Measurements from ENCODE around the gene PALLD.

DNA sequence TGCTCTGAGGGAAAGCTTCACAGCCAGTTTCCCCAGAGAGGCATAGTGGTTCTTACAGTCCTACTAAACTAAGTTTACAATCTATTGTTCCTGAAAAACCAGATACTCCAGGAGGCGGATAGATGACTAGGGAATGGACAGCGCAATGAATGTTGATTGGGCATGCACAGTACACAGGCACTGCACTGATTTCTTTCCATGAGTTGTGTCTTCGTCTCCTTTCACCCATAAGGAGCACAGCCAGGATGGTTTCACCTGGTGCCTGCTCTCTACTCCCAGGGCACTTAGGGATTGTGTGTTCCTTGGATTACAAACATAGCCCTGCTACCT lies 144.9 kb downstream of the PALLD start:
- TF ChIP-seq CTCF (conservative IDR thresholded peaks at IDR 0.05; ENCODE audit: low read depth, low read length) (no peak), EZH2phosphoT487 (IDR thresholded peaks at IDR 0.05; ENCODE audit: borderline replicate concordance, low read length) (no peak)
